SJCRH30 (cell line): Measurements from ENCODE around the gene TOP3B. TPM values are rescaled to one million over a fixed set of nuclear protein-coding genes. Genes with fewer than 3 reads are reported as not detected.
A peak's percentile ranks its signal among the peaks of the same experiment; 100 is the strongest.

Experiments
- DNase-seq, 2 experiments: peaks; one replicate each; pipeline ENCODE4 v3.0.0-alpha.2; 2015 to 2020
- H3K27ac ChIP-seq: fragments of 250-450 bp; sonication (Bioruptor Pico); 2 replicates; pipeline ENCODE4 v1.5.1; 2020; ENCODE audit warnings: mild to moderate bottlenecking, moderate library complexity
- H3K27me3 ChIP-seq: fragments of 250-450 bp; sonication (Bioruptor Pico); 2 replicates; pipeline ENCODE4 v1.5.1; 2020; ENCODE audit warnings: mild to moderate bottlenecking, moderate library complexity
- H3K36me3 ChIP-seq: fragments of 250-450 bp; sonication (Bioruptor Pico); 2 replicates; pipeline ENCODE4 v1.5.1; 2020; ENCODE audit warnings: mild to moderate bottlenecking, moderate library complexity
- H3K4me1 ChIP-seq: fragments of 250-450 bp; sonication (Bioruptor Pico); 2 replicates; pipeline ENCODE4 v1.5.1; 2020; ENCODE audit warnings: mild to moderate bottlenecking, moderate library complexity
- H3K4me3 ChIP-seq: fragments of 250-450 bp; sonication (Bioruptor Pico); 2 replicates; pipeline ENCODE4 v1.5.1; 2020; ENCODE audit warnings: mild to moderate bottlenecking, moderate library complexity
- H3K9me3 ChIP-seq: fragments of 250-450 bp; sonication (Bioruptor Pico); replicated peaks from 2 replicates; pipeline ENCODE4 v1.5.1; 2020; ENCODE audit warnings: mild to moderate bottlenecking, moderate library complexity
- total RNA-seq: library from RNA; depleted of rRNA; stranded (reverse); fragments of >200 nt; shearing (Covaris generic); gene quantifications from 2 replicates; pipeline ENCODE4 v1.2.3, GENCODE V29; 2014

Gene TOP3B
- total RNA-seq, 1 experiment from 2014 or later: 33.8 TPM

DNA sequence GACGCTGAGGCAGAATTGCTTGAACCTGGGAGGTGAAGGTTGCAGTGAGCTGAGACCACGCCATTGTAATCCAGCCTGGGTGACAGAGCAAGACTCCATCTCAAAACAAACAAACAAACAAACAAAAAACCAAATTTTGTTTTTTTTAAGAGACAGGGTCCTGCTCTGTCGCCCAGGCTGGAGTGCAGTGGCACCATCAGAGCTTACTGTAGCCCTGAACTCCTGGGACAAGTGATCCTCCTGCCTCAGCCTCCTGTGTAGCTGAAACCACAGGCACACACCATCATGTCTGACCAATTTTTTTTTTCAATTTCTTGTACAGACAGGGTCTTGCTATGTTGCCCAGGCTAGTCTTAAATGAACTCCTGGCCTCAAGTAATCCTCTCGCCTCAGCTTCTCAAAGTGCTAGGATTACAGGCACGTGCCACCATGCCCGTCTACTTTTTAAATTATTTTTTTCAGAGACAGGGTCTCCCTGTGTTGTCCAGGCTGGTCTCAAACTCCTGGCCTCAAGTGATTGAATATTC, 16.8 kb downstream of the TOP3B start:
- Histone ChIP-seq H3K4me1 (no peaks in the 10 kb centered on the region), H3K27ac (no peak overlapping the region), H3K9me3 (no peaks in the 10 kb centered on the region), H3K27me3 (no peaks in the 10 kb centered on the region), H3K36me3 (peaks cover 31% of the 10 kb centered on the region), H3K4me3 (no peak overlapping the region)
- DNase-seq: no peak

DNA sequence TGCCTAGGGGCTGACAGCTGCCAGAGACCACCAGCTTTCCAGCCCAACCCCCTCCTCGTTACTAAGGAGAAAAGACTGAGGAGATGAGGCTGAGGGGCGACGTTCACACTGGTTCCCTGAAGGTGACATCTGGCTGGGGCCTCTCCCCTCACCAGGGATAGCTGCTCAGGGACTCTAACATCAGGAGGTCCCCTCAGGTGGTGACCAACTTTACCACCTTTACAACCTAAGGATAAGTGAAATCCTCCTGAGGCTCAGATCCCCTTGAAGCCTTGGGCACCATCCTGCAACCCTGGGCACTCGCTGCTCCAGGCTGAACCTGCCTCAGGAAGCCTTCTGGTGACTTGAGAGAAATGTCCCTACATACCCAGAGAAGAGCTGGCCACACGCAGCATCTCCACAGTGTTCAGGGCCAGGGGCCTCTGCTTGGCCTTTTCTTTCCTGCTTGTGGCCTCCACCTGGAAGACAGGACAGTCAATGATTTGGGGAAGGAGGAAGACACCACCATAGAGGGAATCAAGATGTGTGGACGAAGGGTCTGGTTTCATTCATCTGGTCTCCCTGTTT, 17.6 kb downstream of the TOP3B start:
- Histone ChIP-seq H3K4me3 (no peak overlapping the region), H3K27me3 (no peaks in the 10 kb centered on the region), H3K27ac (no peak overlapping the region), H3K9me3 (no peaks in the 10 kb centered on the region), H3K36me3 (peaks cover 28% of the 10 kb centered on the region), H3K4me1 (no peaks in the 10 kb centered on the region)
- DNase-seq: no peak

DNA sequence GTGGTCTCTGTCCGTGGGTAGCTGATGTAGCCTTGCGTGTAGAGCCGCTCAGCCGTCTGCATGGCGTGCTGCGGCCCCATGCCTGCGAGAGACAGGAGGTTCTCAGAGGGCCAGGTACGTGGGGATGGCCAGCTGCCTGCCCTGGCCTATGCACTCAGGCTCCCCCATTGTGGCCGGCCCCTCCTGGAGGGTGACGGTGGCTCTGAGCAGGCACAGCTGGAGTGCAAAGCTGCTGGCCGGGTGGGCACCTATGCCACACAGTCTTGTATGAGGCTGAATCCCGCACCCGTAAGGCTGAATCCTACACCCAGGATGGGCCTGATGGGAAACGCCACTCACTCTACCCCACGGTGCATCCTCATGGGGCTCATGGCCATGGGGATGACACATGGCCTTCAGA, 18.4 kb downstream of the TOP3B start:
- no peak overlapping the region for H3K4me3 ChIP-seq
- no peaks in the 10 kb centered on the region for H3K4me1 ChIP-seq
- DNase-seq: no peak
- H3K36me3 ChIP-seq: peaks cover 27% of the 10 kb centered on the region
- no peak overlapping the region for H3K27ac ChIP-seq
- H3K9me3 ChIP-seq: no peaks in the 10 kb centered on the region
- no peaks in the 10 kb centered on the region for H3K27me3 ChIP-seq

DNA sequence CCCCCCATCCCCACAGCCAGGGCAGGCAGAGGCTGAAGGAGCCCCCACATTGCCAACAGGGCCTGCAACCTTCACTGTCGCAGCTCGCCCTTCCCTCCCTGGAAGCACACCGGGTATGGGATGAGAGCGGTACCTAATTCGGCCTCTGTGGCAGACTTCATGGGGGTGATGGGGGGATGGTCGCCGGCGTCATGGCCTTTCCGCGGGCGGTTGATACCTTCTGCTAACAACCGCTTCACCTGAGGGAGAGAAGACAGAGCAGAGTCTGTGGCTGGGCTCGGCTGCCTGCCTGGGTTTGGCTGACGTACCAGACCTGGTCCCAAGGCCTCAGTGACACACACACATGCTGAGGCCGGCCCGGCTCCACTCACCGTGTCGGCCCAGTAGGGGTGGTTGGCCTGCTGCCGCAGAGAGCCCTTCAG, 18.8 kb downstream of the TOP3B start:
- no peak for DNase-seq
- Histone ChIP-seq H3K9me3 (no peaks in the 10 kb centered on the region), H3K36me3 (peaks cover 27% of the 10 kb centered on the region), H3K27ac (no peak overlapping the region), H3K27me3 (no peaks in the 10 kb centered on the region), H3K4me1 (no peaks in the 10 kb centered on the region), H3K4me3 (no peak overlapping the region)

DNA sequence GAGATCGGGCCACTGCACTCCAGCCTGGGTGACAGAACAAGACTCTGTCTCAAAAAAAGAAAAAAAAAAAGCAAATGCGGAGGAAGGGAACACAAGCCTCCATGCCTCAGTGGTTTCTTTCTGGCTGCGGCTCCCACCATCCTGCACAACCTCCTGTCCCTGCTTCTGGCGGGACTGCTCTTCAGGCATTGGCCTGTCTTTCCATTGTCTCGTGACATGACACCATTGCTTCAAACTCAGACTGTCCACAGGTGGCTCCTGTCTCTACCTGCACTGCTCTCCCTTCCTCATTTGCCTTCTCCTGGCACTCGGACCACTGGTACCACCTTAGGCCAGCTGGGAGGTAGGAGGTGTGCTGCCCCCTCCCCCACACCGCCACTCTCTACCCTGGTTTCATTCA, 19.3 kb downstream of the TOP3B start:
- H3K27ac ChIP-seq: no peak overlapping the region
- H3K36me3 ChIP-seq: peaks cover 25% of the 10 kb centered on the region
- H3K4me3 ChIP-seq: no peak overlapping the region

DNA sequence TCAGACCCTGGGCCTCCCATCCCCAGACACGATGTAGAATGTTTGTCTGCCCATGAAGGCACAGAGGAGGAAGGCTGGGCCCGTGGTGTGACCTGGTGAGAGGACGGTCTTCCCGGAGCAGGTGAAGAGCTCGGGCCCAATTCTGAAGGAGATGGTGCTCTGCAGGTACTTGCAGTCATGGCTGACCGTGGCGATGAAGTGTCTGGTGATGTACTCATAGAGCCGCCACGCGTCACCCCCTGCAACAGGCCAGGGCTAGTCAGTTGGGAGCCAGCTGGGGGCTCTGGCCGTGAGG, 20.0 kb downstream of the TOP3B start:
- H3K9me3 ChIP-seq: no peaks in the 10 kb centered on the region
- H3K36me3 ChIP-seq: peaks cover 20% of the 10 kb centered on the region
- H3K27ac ChIP-seq: no peak overlapping the region
- no peaks in the 10 kb centered on the region for H3K27me3 ChIP-seq
- H3K4me3 ChIP-seq: no peak overlapping the region
- no peak for DNase-seq
- no peaks in the 10 kb centered on the region for H3K4me1 ChIP-seq

More for the DNA sequence above, 19.3 kb downstream of the TOP3B start:
- DNase-seq: no peak
- Histone ChIP-seq H3K9me3 (no peaks in the 10 kb centered on the region), H3K27me3 (no peaks in the 10 kb centered on the region), H3K4me1 (no peaks in the 10 kb centered on the region)

DNA sequence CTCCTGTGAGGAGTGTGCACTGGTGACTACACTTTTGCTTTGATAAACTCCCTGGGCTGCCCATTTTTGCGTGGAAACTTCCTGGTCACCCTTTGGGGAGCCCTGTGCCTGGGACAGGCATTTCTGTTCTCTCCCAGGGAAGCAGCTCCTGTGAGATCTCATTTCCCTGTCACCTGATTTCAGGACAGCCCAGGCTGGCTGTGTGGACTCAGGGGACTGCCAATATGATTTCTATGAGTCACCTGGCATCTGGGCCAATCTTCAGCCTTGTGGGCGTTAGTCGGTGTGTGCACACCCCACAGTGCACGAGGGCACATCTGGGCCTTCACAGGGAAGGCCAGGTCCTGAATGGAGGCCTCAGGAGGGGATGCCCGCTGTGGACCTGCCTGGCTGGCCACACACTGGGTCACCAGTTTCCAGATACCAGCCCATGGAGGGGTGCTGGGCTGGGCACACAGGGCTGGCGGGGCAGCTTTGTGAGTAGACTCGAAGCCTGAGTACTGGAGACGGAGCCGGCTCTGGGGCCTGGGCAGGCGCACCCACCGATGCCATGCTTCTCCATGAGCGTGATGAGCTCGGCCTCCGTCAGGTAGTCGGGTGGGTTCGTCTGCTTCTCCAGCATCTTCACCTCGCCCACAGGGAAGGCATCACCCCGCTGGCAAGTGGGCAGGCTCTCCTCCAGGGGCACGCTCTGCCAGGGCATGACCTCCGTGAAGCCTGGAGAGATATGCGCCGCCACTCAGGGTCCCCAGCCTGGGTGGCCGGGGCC, 20.5 kb downstream of the TOP3B start:
- no peaks in the 10 kb centered on the region for H3K4me1 ChIP-seq
- peaks cover 19% of the 10 kb centered on the region; the same call in 1 of the 2 replicates for H3K36me3 ChIP-seq
- H3K27me3 ChIP-seq: no peaks in the 10 kb centered on the region
- no peak overlapping the region for H3K4me3 ChIP-seq
- H3K9me3 ChIP-seq: no peaks in the 10 kb centered on the region
- DNase-seq: no peak
- H3K27ac ChIP-seq: no peak overlapping the region

DNA sequence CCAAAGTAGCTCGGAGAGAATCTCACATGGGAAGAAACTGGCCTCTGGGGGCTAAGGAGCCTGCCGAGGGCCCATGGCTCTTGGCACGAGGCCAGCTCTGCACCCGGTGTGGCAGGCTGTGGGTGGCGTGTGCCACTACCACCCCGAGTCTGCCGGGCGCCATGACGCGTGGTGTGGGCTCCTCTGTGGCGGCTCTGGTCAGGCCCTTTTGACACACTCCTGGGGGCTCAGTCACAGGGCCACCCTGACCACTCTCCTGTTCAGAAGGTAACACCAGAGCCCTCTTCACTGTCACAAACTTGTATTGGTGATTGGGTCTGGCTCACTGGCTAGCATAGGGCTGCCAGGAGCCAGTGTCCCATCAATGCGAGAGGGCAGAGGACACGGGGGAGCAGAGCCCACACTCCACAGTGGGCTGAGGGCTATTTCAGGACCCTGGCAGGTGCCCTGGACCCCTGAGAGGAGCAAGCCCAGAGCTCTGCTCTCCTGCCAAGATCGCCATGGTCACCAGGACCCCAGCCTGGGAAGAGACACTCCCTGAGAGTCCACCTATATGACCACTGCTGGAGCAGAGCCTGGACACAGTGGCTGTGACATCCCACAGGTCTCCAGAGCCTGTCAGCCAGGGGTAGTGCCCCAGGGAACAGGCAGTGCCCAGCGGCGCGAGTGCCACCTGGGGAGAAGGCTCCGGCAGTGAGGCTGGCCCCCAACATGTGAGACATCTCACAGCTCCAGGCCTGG, 21.3 kb downstream of the TOP3B start:
- Histone ChIP-seq H3K27me3 (no peaks in the 10 kb centered on the region), H3K4me1 (no peaks in the 10 kb centered on the region), H3K4me3 (no peak overlapping the region), H3K36me3 (peaks cover 17% of the 10 kb centered on the region; the same call in 1 of the 2 replicates), H3K27ac (no peak overlapping the region), H3K9me3 (no peaks in the 10 kb centered on the region)
- no peak for DNase-seq

DNA sequence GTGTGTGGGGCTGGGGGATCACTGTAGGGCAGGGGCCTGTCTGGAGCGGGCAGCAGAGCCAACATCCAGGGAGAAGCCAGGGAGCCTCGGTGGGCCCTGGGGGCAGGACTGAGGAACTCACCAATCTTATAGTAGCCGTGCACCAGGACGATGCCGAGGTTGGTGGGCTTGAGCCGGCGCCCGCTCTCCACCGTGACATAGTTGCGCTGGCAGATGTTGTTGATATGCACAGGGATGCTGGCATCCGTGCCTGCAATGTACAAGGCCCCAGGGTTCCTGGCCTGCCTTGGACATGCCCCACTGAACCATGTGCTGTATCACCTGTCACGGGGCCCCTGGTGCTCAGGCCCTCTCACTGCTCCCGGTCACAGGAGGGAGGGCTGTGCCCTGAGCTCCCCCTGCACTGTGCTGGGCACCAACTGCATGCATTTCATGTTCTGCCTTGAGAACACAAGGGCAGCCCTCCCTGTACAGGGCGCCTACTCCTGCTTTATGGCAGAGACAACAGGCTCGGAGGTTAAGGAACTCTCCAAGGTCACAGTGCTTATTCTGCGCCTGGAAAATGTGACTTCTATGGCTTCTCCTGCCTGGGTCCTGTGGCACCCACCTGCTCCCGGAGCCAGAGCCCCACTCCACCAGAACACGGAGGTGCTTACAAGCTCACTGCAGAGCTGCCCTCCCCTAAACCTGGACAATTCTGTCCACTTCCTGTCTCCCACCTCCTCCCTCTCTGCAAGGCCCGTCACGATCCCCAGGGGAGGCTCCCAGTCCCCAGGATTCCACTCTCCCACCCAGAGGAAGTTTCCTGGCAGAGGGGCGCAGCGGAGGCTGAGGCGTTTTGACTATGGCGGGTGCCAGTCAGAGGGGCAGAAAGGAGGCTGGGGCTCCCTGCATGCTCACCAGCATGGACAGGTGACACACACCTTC, 22.1 kb downstream of the TOP3B start:
- no peak overlapping the region for H3K4me3 ChIP-seq
- H3K4me1 ChIP-seq: no peaks in the 10 kb centered on the region
- H3K27me3 ChIP-seq: no peaks in the 10 kb centered on the region
- H3K27ac ChIP-seq: no peak overlapping the region
- no peak for DNase-seq
- H3K9me3 ChIP-seq: no peaks in the 10 kb centered on the region
- peaks cover 17% of the 10 kb centered on the region; the same call in 1 of the 2 replicates for H3K36me3 ChIP-seq

DNA sequence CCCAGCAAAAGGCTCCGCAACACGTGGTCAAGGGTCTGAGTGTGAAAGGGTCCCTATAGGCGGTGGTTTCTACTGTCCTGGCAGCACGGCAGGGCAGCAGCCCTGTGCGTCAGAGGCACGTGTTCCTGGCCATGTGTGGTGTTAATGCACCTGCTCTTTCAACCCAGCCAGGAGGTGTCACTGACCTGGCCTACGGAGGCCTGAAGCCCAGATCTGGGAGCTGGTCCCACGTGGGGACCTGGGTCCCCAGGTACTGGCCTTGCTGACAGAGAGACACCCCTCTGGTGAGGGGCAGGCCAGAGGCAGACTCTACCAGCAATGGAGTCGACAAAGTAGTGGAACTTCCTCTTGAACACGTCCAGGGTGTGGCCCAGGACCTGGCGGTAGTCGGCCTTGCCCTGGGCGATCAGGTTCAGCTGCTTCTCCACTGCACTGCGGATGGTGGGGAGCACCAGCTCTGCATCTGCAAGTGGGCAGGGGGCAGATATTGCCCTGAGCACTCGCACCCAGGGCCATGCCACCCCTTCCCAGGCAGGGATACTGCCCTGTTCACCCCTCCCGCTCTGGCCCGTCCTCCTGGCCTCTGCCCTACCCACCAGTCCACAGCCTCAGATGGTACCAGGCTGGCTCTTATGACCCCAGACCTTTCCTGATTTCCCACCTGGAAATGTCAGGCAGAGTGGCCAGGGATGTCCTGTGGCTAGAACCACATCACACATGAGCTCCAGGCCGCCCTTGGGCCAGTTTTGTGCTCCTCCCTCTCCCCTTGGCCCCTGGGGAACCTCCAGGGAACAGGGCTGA, 23.1 kb downstream of the TOP3B start:
- no peak for DNase-seq
- no peaks in the 10 kb centered on the region for H3K27me3 ChIP-seq
- no peak overlapping the region for H3K4me3 ChIP-seq
- no peaks in the 10 kb centered on the region for H3K9me3 ChIP-seq
- H3K36me3 ChIP-seq: peaks cover 14% of the 10 kb centered on the region; the same call in 1 of the 2 replicates
- H3K4me1 ChIP-seq: no peaks in the 10 kb centered on the region
- H3K27ac ChIP-seq: no peak overlapping the region

DNA sequence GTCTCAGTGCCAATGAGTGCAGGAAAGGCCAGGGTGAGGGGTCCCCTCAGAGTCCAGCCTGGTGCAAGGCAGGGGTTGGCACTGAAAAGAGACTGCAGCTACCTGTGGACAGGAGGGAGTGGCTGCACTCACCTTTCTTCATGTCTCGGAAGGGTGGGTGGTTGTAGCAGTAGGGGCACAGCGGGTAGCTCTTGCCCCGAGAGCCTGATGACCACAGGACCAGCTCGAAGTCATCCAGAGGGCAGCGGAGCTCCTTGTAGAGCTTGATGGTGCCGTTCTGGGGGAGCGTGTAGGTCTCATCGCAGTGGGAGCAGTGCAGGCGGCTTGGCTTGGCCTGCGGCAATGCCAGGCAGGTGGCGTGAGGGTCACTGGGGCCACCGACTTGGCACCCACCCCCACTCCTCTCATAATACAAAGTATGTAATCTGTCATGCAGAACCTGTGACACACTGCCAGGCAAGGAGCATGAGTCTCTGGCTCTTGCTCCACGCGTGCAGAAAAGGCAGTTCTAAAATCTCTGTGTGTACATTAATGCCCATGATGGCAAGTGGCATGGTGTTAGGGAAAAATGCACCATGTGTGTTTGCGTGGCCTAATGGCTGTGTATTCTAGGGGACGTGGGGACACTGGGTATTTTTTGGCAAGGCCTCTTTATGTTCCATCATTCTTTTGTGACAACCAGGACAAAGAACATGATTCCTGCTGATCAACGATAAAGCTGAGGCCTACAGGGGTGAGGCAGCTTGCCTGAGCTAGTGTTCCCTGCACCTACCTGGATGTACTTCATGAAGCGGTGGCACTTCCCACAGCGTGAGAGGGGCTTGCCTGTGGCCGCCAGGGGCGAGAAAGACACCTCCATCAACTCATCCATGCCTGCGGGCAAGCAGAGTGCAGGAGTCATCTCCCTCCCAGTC, 24.0 kb downstream of the TOP3B start:
- no peaks in the 10 kb centered on the region for H3K9me3 ChIP-seq
- H3K4me1 ChIP-seq: no peaks in the 10 kb centered on the region
- H3K27me3 ChIP-seq: no peaks in the 10 kb centered on the region
- peaks cover 7% of the 10 kb centered on the region; the same call in 1 of the 2 replicates for H3K36me3 ChIP-seq
- H3K4me3 ChIP-seq: no peak overlapping the region
- no peak for DNase-seq
- no peak overlapping the region for H3K27ac ChIP-seq

DNA sequence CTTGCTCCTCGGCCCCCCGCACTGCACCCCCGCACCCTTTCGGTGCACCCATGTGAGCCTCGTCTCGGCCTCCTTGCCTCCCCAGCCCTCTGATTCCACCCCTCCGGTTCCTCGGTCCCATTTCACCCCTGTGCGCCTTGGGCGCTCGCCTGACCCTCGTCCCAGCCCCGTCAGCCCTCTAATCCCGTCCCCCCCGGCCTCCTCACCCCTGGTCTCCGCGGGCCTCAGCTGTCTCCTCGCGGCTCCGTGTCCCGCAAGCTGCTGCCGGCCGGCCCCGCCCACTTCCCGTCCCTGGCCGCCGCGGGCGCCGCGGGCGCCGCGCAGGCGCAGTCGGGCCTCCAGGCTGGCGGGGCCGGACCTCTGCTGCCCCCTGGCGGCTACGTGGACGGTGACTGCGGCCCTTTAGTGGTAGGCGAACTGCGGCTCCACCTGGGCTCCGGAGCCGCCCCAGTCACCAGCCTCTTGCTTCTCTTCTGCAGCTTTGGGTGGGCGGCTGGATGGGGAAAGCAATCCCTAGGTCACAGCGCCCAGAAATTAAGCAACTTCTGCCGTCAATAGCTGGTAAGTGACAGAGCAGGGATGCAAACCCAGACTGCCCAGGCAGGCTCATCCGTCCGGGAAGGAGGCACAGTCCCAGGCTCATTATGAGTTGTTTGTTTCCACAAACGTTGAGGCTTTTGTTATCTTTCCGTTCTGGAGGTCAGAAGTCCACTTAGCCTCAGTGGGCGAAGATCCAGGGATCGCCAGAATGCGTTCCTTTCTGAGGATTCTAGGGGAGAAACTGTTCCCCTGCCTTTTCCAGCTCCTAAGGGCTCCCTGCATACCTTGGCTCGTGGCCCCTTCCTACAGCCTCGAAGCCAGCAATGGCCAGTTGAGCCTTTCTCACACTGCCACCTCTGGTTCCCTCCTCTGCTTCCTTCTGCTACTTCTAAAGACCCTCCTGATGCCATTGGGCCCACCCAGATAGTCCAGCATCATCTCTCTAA, 29.7 kb downstream of the TOP3B start, which contains the start of gene PPM1F:
TSS of gene PPM1F (minus strand) at position 263 of the 986 bp plus-strand sequence. CDS start 6,800 bp downstream, outside the sequence.
- no peaks in the 10 kb centered on the region for H3K9me3 ChIP-seq
- peaks cover 5% of the 10 kb centered on the region; the same call in 1 of the 2 replicates for H3K4me1 ChIP-seq
- H3K4me3 ChIP-seq: peak within 1 kb of the TSS; percentile 67
- H3K36me3 ChIP-seq: no peaks in the 10 kb centered on the region
- H3K27me3 ChIP-seq: no peaks in the 10 kb centered on the region
- DNase-seq: peak; percentile 91 to 94
- H3K27ac ChIP-seq: peak within 1 kb of the TSS; percentile 79
